ENCODE data around the gene AKT3. TPM values are rescaled to one million over a fixed set of nuclear protein-coding genes. Genes with fewer than 3 reads are reported as not detected.
A peak's percentile ranks its signal among the peaks of the same experiment; 100 is the strongest.
"Not testable (repeated sequence)": the region's sequence is repeated elsewhere in the genome, so short reads cannot be mapped to it uniquely, and the experiment has no call there.

The AKT3 gene
- total and polyA plus RNA-seq, 3 experiments from 2014 or later = 4.3 to 49.6 (median 47.3) TPM

- Mint-ChIP-seq H3K36me3 (peaks cover 15 to 32% (median 20%) of the 10 kb centered on the region in 3 donors), H3K27ac (peak overlapping the region in 5 of 8 donors; percentile 23 to 89 (median 68)), H3K9me3 (peaks cover 0 to 7% (median 3%) of the 10 kb centered on the region in 5 donors), H3K4me1 (peaks cover 35 to 71% (median 65%) of the 10 kb centered on the region in 3 donors), H3K4me3 (peak overlapping the region in 2 of 7 donors; percentile 14 to 16), H3K27me3 (no peaks in the 10 kb centered on the region)
- Histone ChIP-seq H3K27me3 (ENCODE audit: insufficient read depth, low read length, poor library complexity, severe bottlenecking) (no peaks in the 10 kb centered on the region), H3K9me3 (ENCODE audit: low read length) (no peaks in the 10 kb centered on the region), H3K4me3 (ENCODE audit: low read length) (no peak overlapping the region), H3K36me3 (ENCODE audit: insufficient read depth, low read length) (no peaks in the 10 kb centered on the region), H3K27ac (ENCODE audit: low read depth, low read length) (no peak overlapping the region), H3K4me1 (ENCODE audit: insufficient read depth, low read length) (peaks cover 25% of the 10 kb centered on the region)
- ChIA-PET POLR2A (no interaction called here), CTCF (no interaction called here)
- DNase-seq = no peak
Measured at GRCh38 chr1:243594455-243594854, 255.6 kb downstream of the AKT3 start.

- H3K27ac ChIP-seq (ENCODE audit: low read depth, low read length); H3K27ac Mint-ChIP-seq; H3K27me3 ChIP-seq (ENCODE audit: insufficient read depth, low read length, poor library complexity, severe bottlenecking); H3K27me3 Mint-ChIP-seq; H3K4me1 ChIP-seq (ENCODE audit: insufficient read depth, low read length); H3K4me3 Mint-ChIP-seq; CTCF ChIA-PET; H3K36me3 ChIP-seq (ENCODE audit: insufficient read depth, low read length); H3K9me3 ChIP-seq (ENCODE audit: low read length); DNase-seq; H3K4me3 ChIP-seq (ENCODE audit: low read length); POLR2A ChIA-PET: not testable (repeated sequence)
- H3K4me1 Mint-ChIP-seq = peaks cover 15 to 50% (median 49%) of the 10 kb centered on the region in 3 donors
- H3K9me3 Mint-ChIP-seq = peaks cover 3 to 16% (median 13%) of the 10 kb centered on the region in 5 donors
- H3K36me3 Mint-ChIP-seq = peaks cover 28 to 65% (median 50%) of the 10 kb centered on the region in 3 donors
Measured at GRCh38 chr1:243589286-243589685, 260.8 kb downstream of the AKT3 start.

GRCh38 chr1:243587823-243588560 lies 262.1 kb downstream of the AKT3 start:
- ChIA-PET POLR2A (no interaction called here), CTCF (no interaction called here)
- Mint-ChIP-seq H3K27me3 (no peaks in the 10 kb centered on the region), H3K4me3 (peak overlapping the region in 1 of 7 donors; percentile 1), H3K9me3 (peaks cover 7 to 28% (median 25%) of the 10 kb centered on the region in 5 donors), H3K27ac (peak overlapping the region in 1 of 8 donors; percentile 55), H3K36me3 (peaks cover 37 to 73% (median 63%) of the 10 kb centered on the region in 3 donors), H3K4me1 (peaks cover 14 to 52% (median 51%) of the 10 kb centered on the region in 3 donors)
- Histone ChIP-seq H3K4me1 (ENCODE audit: insufficient read depth, low read length) (no peaks in the 10 kb centered on the region), H3K27me3 (ENCODE audit: insufficient read depth, low read length, poor library complexity, severe bottlenecking) (no peaks in the 10 kb centered on the region), H3K4me3 (ENCODE audit: low read length) (no peak overlapping the region), H3K9me3 (ENCODE audit: low read length) (no peaks in the 10 kb centered on the region), H3K27ac (ENCODE audit: low read depth, low read length) (no peak overlapping the region), H3K36me3 (ENCODE audit: insufficient read depth, low read length) (no peaks in the 10 kb centered on the region)
- no peak for DNase-seq

- no peaks in the 10 kb centered on the region for H3K27me3 Mint-ChIP-seq
- no peaks in the 10 kb centered on the region for H3K36me3 ChIP-seq (ENCODE audit: insufficient read depth, low read length)
- peaks cover 42 to 75% (median 70%) of the 10 kb centered on the region in 3 donors for H3K36me3 Mint-ChIP-seq
Measured at GRCh38 chr1:243587285-243587684, 262.8 kb downstream of the AKT3 start.

GRCh38 chr1:243585982-243586381 lies 264.1 kb downstream of the AKT3 start:
- ChIA-PET POLR2A (no interaction called here), CTCF (no interaction called here)
- peaks cover 14 to 45% (median 38%) of the 10 kb centered on the region in 3 donors for H3K4me1 Mint-ChIP-seq
- H3K4me3 Mint-ChIP-seq = no peak overlapping the region
- H3K9me3 Mint-ChIP-seq = peaks cover 17 to 45% (median 35%) of the 10 kb centered on the region in 5 donors
- Histone ChIP-seq H3K4me3 (ENCODE audit: low read length) (no peak overlapping the region), H3K27me3 (ENCODE audit: insufficient read depth, low read length, poor library complexity, severe bottlenecking) (no peaks in the 10 kb centered on the region), H3K4me1 (ENCODE audit: insufficient read depth, low read length) (no peaks in the 10 kb centered on the region), H3K9me3 (ENCODE audit: low read length) (peaks cover 5% of the 10 kb centered on the region), H3K27ac (ENCODE audit: low read depth, low read length) (no peak overlapping the region), H3K36me3 (ENCODE audit: insufficient read depth, low read length) (no peaks in the 10 kb centered on the region)
- no peak for DNase-seq
- peaks cover 45 to 73% (median 70%) of the 10 kb centered on the region in 3 donors for H3K36me3 Mint-ChIP-seq
- H3K27ac Mint-ChIP-seq = no peak overlapping the region
- no peaks in the 10 kb centered on the region for H3K27me3 Mint-ChIP-seq

More at GRCh38 chr1:243587285-243587684, 262.8 kb downstream of the AKT3 start:
- Histone ChIP-seq H3K9me3 (ENCODE audit: low read length) (peaks cover 5% of the 10 kb centered on the region), H3K4me3 (ENCODE audit: low read length) (no peak overlapping the region), H3K27ac (ENCODE audit: low read depth, low read length) (no peak overlapping the region), H3K27me3 (ENCODE audit: insufficient read depth, low read length, poor library complexity, severe bottlenecking) (no peaks in the 10 kb centered on the region), H3K4me1 (ENCODE audit: insufficient read depth, low read length) (no peaks in the 10 kb centered on the region)
- POLR2A ChIA-PET = no interaction called here
- Mint-ChIP-seq H3K27ac (peak overlapping the region in 1 of 8 donors; percentile 11), H3K9me3 (peaks cover 13 to 34% (median 32%) of the 10 kb centered on the region in 5 donors), H3K4me3 (no peak overlapping the region), H3K4me1 (peaks cover 14 to 46% (median 45%) of the 10 kb centered on the region in 3 donors)
- no peak for DNase-seq
- CTCF ChIA-PET = no interaction called here

GRCh38 chr1:243582326-243582725 lies 267.7 kb downstream of the AKT3 start:
- Histone ChIP-seq H3K36me3 (ENCODE audit: insufficient read depth, low read length) (no peaks in the 10 kb centered on the region), H3K27me3 (ENCODE audit: insufficient read depth, low read length, poor library complexity, severe bottlenecking) (no peaks in the 10 kb centered on the region), H3K4me3 (ENCODE audit: low read length) (no peak overlapping the region), H3K9me3 (ENCODE audit: low read length) (peaks cover 5% of the 10 kb centered on the region), H3K4me1 (ENCODE audit: insufficient read depth, low read length) (no peaks in the 10 kb centered on the region), H3K27ac (ENCODE audit: low read depth, low read length) (no peak overlapping the region)
- peaks cover 14 to 42% (median 29%) of the 10 kb centered on the region in 5 donors for H3K9me3 Mint-ChIP-seq
- ChIA-PET CTCF (no interaction called here), POLR2A (no interaction called here)
- peaks cover 49 to 75% (median 71%) of the 10 kb centered on the region in 3 donors for H3K36me3 Mint-ChIP-seq
- H3K4me3 Mint-ChIP-seq = no peak overlapping the region
- no peak for DNase-seq
- H3K27me3 Mint-ChIP-seq = no peaks in the 10 kb centered on the region
- no peak overlapping the region for H3K27ac Mint-ChIP-seq
- peaks cover 2 to 24% (median 18%) of the 10 kb centered on the region in 3 donors for H3K4me1 Mint-ChIP-seq

GRCh38 chr1:243580984-243581383 lies 269.1 kb downstream of the AKT3 start:
- peaks cover 14 to 40% (median 31%) of the 10 kb centered on the region in 5 donors for H3K9me3 Mint-ChIP-seq
- H3K9me3 ChIP-seq (ENCODE audit: low read length) = peaks cover 5% of the 10 kb centered on the region
- no peaks in the 10 kb centered on the region for H3K4me1 ChIP-seq (ENCODE audit: insufficient read depth, low read length)
- DNase-seq = no peak
- no peaks in the 10 kb centered on the region for H3K36me3 ChIP-seq (ENCODE audit: insufficient read depth, low read length)
- H3K27ac ChIP-seq (ENCODE audit: low read depth, low read length) = no peak overlapping the region
- CTCF ChIA-PET = no interaction called here
- no peaks in the 10 kb centered on the region for H3K27me3 Mint-ChIP-seq
- H3K27ac Mint-ChIP-seq = no peak overlapping the region
- no peak overlapping the region for H3K4me3 ChIP-seq (ENCODE audit: low read length)
- H3K36me3 Mint-ChIP-seq = peaks cover 52 to 81% (median 71%) of the 10 kb centered on the region in 3 donors
- H3K27me3 ChIP-seq (ENCODE audit: insufficient read depth, low read length, poor library complexity, severe bottlenecking) = no peaks in the 10 kb centered on the region
- H3K4me3 Mint-ChIP-seq = no peak overlapping the region
- peaks cover 3 to 29% (median 26%) of the 10 kb centered on the region in 3 donors for H3K4me1 Mint-ChIP-seq
- POLR2A ChIA-PET = no interaction called here

GRCh38 chr1:243580072-243580471 lies 270.0 kb downstream of the AKT3 start:
- Mint-ChIP-seq H3K4me1 (peaks cover 3 to 30% (median 28%) of the 10 kb centered on the region in 3 donors), H3K27ac (no peak overlapping the region)

More at GRCh38 chr1:243580072-243580471, 270.0 kb downstream of the AKT3 start:
- Mint-ChIP-seq H3K36me3 (peaks cover 52 to 76% (median 66%) of the 10 kb centered on the region in 3 donors), H3K9me3 (peaks cover 14 to 36% (median 26%) of the 10 kb centered on the region in 5 donors), H3K4me3 (no peak overlapping the region), H3K27me3 (no peaks in the 10 kb centered on the region)
- Histone ChIP-seq H3K27me3 (ENCODE audit: insufficient read depth, low read length, poor library complexity, severe bottlenecking) (no peaks in the 10 kb centered on the region), H3K9me3 (ENCODE audit: low read length) (peaks cover 5% of the 10 kb centered on the region), H3K4me1 (ENCODE audit: insufficient read depth, low read length) (no peaks in the 10 kb centered on the region), H3K4me3 (ENCODE audit: low read length) (no peak overlapping the region), H3K27ac (ENCODE audit: low read depth, low read length) (no peak overlapping the region), H3K36me3 (ENCODE audit: insufficient read depth, low read length) (no peaks in the 10 kb centered on the region)
- no peak for DNase-seq
- CTCF ChIA-PET = no interaction called here
- POLR2A ChIA-PET = no interaction called here

All from CD8-positive, alpha-beta memory T cell (primary cell).